ENCODE results near the gene SLX4IP.

Gene SLX4IP

GRCh38 chr20:10604865-10605440 is 169.8 kb downstream of the SLX4IP start:
- Histone ChIP-seq H3K27ac (replicated peaks) (no peak overlapping the region), H3K27me3 (ENCODE audit: insufficient read depth, poor library complexity, severe bottlenecking) (no peaks in the 10 kb centered on the region), H3K4me3 (replicated peaks; ENCODE audit: insufficient read depth, low read length) (no peak overlapping the region)
- no peak for DNase-seq (ENCODE audit: low read depth in 1 of 2, low spot score in 1 of 2)
- TF ChIP-seq GABPA (IDR thresholded peaks at IDR 0.05; ENCODE audit: low read depth) (no peak), REST (IDR thresholded peaks at IDR 0.05; ENCODE audit: insufficient replicate concordance, low read depth) (no peak), SPI1 (IDR thresholded peaks at IDR 0.05; ENCODE audit: borderline replicate concordance, low read depth) (no peak), POLR2AphosphoS5 (IDR thresholded peaks at IDR 0.05; ENCODE audit: low read depth) (no peak)
- TF ChIP-seq, protein P1, sequence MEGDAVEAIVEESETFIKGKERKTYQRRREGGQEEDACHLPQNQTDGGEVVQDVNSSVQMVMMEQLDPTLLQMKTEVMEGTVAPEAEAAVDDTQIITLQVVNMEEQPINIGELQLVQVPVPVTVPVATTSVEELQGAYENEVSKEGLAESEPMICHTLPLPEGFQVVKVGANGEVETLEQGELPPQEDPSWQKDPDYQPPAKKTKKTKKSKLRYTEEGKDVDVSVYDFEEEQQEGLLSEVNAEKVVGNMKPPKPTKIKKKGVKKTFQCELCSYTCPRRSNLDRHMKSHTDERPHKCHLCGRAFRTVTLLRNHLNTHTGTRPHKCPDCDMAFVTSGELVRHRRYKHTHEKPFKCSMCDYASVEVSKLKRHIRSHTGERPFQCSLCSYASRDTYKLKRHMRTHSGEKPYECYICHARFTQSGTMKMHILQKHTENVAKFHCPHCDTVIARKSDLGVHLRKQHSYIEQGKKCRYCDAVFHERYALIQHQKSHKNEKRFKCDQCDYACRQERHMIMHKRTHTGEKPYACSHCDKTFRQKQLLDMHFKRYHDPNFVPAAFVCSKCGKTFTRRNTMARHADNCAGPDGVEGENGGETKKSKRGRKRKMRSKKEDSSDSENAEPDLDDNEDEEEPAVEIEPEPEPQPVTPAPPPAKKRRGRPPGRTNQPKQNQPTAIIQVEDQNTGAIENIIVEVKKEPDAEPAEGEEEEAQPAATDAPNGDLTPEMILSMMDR (IDR thresholded peaks at IDR 0.05; ENCODE audit: insufficient read depth, low read length): no peak

GRCh38 chr20:10605547-10606195 is 170.6 kb downstream of the SLX4IP start:
- TF ChIP-seq REST (IDR thresholded peaks at IDR 0.05; ENCODE audit: insufficient replicate concordance, low read depth): no peak
- no peak for TF ChIP-seq POLR2AphosphoS5 (IDR thresholded peaks at IDR 0.05; ENCODE audit: low read depth)
- TF ChIP-seq, protein P1 (IDR thresholded peaks at IDR 0.05; ENCODE audit: insufficient read depth, low read length): no peak
- TF ChIP-seq SPI1 (IDR thresholded peaks at IDR 0.05; ENCODE audit: borderline replicate concordance, low read depth): no peak
- TF ChIP-seq GABPA (IDR thresholded peaks at IDR 0.05; ENCODE audit: low read depth): no peak
- Histone ChIP-seq H3K4me3 (replicated peaks; ENCODE audit: insufficient read depth, low read length) (no peak overlapping the region), H3K27me3 (ENCODE audit: insufficient read depth, poor library complexity, severe bottlenecking) (no peaks in the 10 kb centered on the region), H3K27ac (replicated peaks) (no peak overlapping the region)
- no peak for DNase-seq (ENCODE audit: low read depth in 1 of 2, low spot score in 1 of 2)

DNA sequence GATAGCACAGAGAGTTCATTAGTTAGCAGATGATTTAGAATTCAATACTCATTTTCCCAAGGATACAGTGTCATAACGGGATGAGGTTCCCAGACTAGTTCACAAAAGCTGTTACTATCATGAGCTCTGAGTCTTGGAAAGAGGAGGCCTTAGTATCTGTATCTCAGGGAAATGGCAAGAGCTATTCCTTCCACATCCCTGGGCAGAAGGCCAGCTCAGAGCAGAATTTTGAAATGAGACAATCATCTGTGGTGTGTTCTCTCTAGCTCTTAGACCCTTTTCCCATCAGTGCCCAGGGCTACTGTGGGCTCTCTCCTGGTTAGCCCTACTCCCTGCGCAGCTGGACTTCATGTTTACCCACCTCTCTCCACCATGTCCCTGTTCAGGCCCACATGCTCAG is 174.2 kb downstream of the SLX4IP start:
- Histone ChIP-seq H3K27ac (replicated peaks) (no peak overlapping the region), H3K4me3 (replicated peaks; ENCODE audit: insufficient read depth, low read length) (no peak overlapping the region), H3K27me3 (ENCODE audit: insufficient read depth, poor library complexity, severe bottlenecking) (no peaks in the 10 kb centered on the region)
- no peak for DNase-seq (ENCODE audit: low read depth in 1 of 2, low spot score in 1 of 2)
- TF ChIP-seq GABPA (IDR thresholded peaks at IDR 0.05; ENCODE audit: low read depth): no peak
- TF ChIP-seq POLR2AphosphoS5 (IDR thresholded peaks at IDR 0.05; ENCODE audit: low read depth): no peak
- TF ChIP-seq, protein P1 (IDR thresholded peaks at IDR 0.05; ENCODE audit: insufficient read depth, low read length): no peak
- TF ChIP-seq SPI1 (IDR thresholded peaks at IDR 0.05; ENCODE audit: borderline replicate concordance, low read depth): no peak
- TF ChIP-seq REST (IDR thresholded peaks at IDR 0.05; ENCODE audit: insufficient replicate concordance, low read depth): no peak
